Ascending aorta (tissue), 2 donors: ENCODE measurements around the gene CACNA1H. TPM values are rescaled to one million over a fixed set of nuclear protein-coding genes. Genes with fewer than 3 reads are reported as not detected.

ENCODE experiments used
- DNase-seq, 2 donors: peaks; one replicate each; pipeline ENCODE4 v3.0.0-alpha.2; 2019; ENCODE audit warnings: low spot score in 2 of 2
- H3K27ac ChIP-seq, 2 donors: fragments of 200-600 bp; sonication (generic); one replicate each; pipeline ENCODE4 v1.5.1; 2016 to 2017; ENCODE audit warnings: mild to moderate bottlenecking in 1 of 2
- H3K27me3 ChIP-seq: fragments of 200-600 bp; sonication (generic); one replicate; pipeline ENCODE4 v1.5.1; 2017
- H3K36me3 ChIP-seq, 2 donors: fragments of 200-600 bp; sonication (generic); one replicate each; pipeline ENCODE4 v1.5.1; 2016
- H3K4me1 ChIP-seq, 2 donors: fragments of 200-600 bp; sonication (generic); one replicate each; pipeline ENCODE4 v1.5.1; 2016 to 2017; ENCODE audit warnings: mild to moderate bottlenecking in 1 of 2
- H3K4me3 ChIP-seq, 2 donors: fragments of 200-600 bp; sonication (generic); one replicate each; pipeline ENCODE4 v1.5.1; 2016 to 2017; ENCODE audit warnings: mild to moderate bottlenecking in 1 of 2
- H3K9me3 ChIP-seq, 2 donors: fragments of 200-600 bp; sonication (generic); one replicate each; pipeline ENCODE4 v1.5.1; 2016
- CTCF ChIP-seq, 3 experiments: fragments of 200-600 bp in 2 of 3; fragments of 450-650 bp in 1 of 3; sonication (generic) in 2 of 3; IDR thresholded peaks; one replicate each; pipeline ENCODE4 v1.5.1; 2016 to 2019; ENCODE audit warnings: antibody characterized with exemption in 3 of 3, mild to moderate bottlenecking in 1 of 3, moderate library complexity in 1 of 3
- intact Hi-C: fragments of 100-400 bp; cut with DNase I; formaldehyde crosslinking; loops from one replicate; pipeline ENCODE4 v1.15.1; 2023
- total RNA-seq: library from RNA; depleted of rRNA; stranded (reverse); fragments of >200 nt; gene quantifications from one replicate; pipeline ENCODE4 v1.1.0, GENCODE V29; 2016

The CACNA1H gene
- total RNA-seq, 1 donor from 2014 or later = 57.5 TPM

GRCh38 chr16:1260101-1260680, 107.3 kb downstream of the CACNA1H start:
- no peak for TF ChIP-seq CTCF (IDR thresholded peaks at IDR 0.05)
- intact Hi-C loops = loop anchor here (10.0 kb wide), 1 partner anchor 45 kb away; no protein-coding TSS in a partner anchor
- DNase-seq = no peak
- no peaks in the 10 kb centered on the region for H3K36me3 ChIP-seq
- H3K4me3 ChIP-seq = no peak overlapping the region
- no peaks in the 10 kb centered on the region for H3K27me3 ChIP-seq
- no peak overlapping the region for H3K27ac ChIP-seq
- no peaks in the 10 kb centered on the region for H3K9me3 ChIP-seq
- no peaks in the 10 kb centered on the region for H3K4me1 ChIP-seq

GRCh38 chr16:1261131-1261892, 108.4 kb downstream of the CACNA1H start:
- Histone ChIP-seq H3K36me3 (no peaks in the 10 kb centered on the region), H3K27ac (no peak overlapping the region), H3K27me3 (no peaks in the 10 kb centered on the region), H3K4me3 (no peak overlapping the region), H3K9me3 (no peaks in the 10 kb centered on the region), H3K4me1 (no peaks in the 10 kb centered on the region)
- intact Hi-C loops = loop anchor here (10.0 kb wide), 1 partner anchor 47 kb away; no protein-coding TSS in a partner anchor
- no peak for TF ChIP-seq CTCF (IDR thresholded peaks at IDR 0.05)
- DNase-seq = no peak

- no peak overlapping the region for H3K27ac ChIP-seq
- TF ChIP-seq CTCF (IDR thresholded peaks at IDR 0.05) = no peak
- H3K4me1 ChIP-seq = no peaks in the 10 kb centered on the region
- no peaks in the 10 kb centered on the region for H3K27me3 ChIP-seq
- no peak for DNase-seq
- intact Hi-C loops = loop anchor here (10.0 kb wide), 1 partner anchor 48 kb away; no protein-coding TSS in a partner anchor
- H3K4me3 ChIP-seq = no peak overlapping the region
- H3K9me3 ChIP-seq = no peaks in the 10 kb centered on the region
- no peaks in the 10 kb centered on the region for H3K36me3 ChIP-seq
Observed at GRCh38 chr16:1262210-1262845, 109.4 kb downstream of the CACNA1H start.

GRCh38 chr16:1262846-1263221, 109.9 kb downstream of the CACNA1H start:
- intact Hi-C loops = loop anchor here (10.0 kb wide), 1 partner anchor 48 kb away; no protein-coding TSS in a partner anchor
- Histone ChIP-seq H3K27me3 (no peaks in the 10 kb centered on the region), H3K4me1 (no peaks in the 10 kb centered on the region), H3K9me3 (no peaks in the 10 kb centered on the region), H3K36me3 (no peaks in the 10 kb centered on the region), H3K4me3 (no peak overlapping the region), H3K27ac (no peak overlapping the region)
- TF ChIP-seq CTCF (IDR thresholded peaks at IDR 0.05) = no peak
- no peak for DNase-seq

- Histone ChIP-seq H3K36me3 (no peaks in the 10 kb centered on the region), H3K27me3 (no peaks in the 10 kb centered on the region), H3K27ac (no peak overlapping the region), H3K9me3 (no peaks in the 10 kb centered on the region), H3K4me3 (no peak overlapping the region), H3K4me1 (no peaks in the 10 kb centered on the region)
- no peak for TF ChIP-seq CTCF (IDR thresholded peaks at IDR 0.05)
- intact Hi-C loops = loop anchor here (10.0 kb wide), 1 partner anchor 49 kb away; no protein-coding TSS in a partner anchor
- no peak for DNase-seq
Observed at GRCh38 chr16:1263591-1264344, 110.9 kb downstream of the CACNA1H start.
